SIG-M5 treated with dmso at 0.1 percent for 504 hours (cell line): ENCODE results near the gene CIAO2B.
"Not testable (repeated sequence)": the region's sequence is repeated elsewhere in the genome, so short reads cannot be mapped to it uniquely, and the experiment has no call there.

Source experiments
- DNase-seq: peaks from one replicate; lab custom pipeline; 2025; ENCODE audit not compliant: unreplicated experiment; lab: John Stamatoyannopoulos, UW

Gene CIAO2B

DNA sequence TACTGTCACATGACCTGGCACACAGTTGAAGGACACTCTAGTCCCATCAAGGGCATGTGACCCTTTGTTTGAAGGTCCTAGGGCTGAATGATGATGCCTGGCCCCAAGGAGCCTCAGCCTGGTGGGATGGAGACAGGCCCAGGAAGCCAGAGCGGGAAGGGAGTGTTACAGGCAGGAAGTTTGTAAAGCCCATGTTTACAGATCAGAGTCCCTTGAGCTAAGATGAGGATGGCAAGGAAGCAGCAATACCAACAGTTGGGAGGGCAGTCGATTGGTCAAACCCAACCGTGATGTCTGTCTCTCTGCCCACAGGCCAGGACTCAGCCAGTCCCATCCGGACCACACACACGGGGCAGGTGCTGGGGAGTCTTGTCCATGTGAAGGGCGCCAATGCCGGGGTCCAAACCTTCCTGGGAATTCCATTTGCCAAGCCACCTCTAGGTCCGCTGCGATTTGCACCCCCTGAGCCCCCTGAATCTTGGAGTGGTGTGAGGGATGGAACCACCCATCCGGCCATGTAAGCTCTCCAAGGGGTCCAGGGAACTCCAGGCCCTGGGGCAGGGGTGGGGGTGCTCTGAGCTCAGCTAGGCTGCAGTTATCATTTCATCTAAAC lies 3.6 kb upstream of the CIAO2B start:
- DNase-seq, result no peak

DNA sequence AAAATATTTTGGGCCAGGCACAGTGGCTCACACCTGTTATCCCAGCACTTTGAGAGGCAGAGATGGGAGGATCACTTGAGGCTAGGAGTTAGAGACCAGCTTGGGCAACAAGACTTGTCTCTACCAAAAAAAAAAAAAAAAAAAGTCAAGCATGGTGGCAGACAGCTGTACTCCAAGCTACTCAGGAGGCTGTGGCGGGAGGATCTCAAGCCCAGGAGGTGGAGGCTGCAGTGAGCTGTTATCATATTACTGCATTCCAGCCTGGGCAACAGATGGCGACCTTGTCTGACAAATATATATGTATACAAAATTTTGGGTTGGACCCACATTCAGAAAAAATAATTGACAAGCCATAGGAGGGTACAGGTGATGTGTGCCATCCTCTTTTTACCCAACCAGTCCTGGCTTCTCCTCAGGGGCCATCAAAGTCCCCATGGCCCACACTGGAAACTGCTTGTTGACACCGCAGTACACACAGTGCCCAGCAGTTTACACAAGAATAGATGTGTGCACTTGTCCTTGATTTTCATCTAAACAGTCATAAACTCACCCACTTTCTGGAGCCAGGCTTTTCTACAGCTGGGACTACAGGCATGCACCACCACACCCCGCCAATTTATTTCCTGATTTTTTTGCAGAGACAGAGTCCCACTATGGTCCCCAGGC lies 2.8 kb upstream of the CIAO2B start:
- no peak for DNase-seq

DNA sequence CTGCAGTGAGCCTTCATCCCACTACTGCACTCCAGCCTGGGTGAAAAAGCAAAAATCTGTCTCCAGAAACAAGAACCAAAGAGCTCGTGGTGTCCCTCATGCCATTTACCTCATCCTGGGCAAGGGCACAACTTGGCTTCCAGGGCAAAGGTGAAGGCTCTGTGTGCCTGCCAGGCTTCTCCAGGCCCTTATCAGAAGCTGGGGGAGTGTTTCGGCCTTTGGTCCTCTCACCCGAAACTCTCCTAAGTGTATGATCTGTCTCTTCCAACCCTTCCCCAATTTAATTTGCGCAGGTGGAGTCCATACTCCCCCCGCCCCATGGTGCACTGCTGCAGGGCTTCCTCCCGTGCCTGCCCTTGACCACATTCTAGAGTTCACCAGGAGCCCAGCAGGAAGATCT lies 2.3 kb upstream of the CIAO2B start:
- no peak for DNase-seq

DNA sequence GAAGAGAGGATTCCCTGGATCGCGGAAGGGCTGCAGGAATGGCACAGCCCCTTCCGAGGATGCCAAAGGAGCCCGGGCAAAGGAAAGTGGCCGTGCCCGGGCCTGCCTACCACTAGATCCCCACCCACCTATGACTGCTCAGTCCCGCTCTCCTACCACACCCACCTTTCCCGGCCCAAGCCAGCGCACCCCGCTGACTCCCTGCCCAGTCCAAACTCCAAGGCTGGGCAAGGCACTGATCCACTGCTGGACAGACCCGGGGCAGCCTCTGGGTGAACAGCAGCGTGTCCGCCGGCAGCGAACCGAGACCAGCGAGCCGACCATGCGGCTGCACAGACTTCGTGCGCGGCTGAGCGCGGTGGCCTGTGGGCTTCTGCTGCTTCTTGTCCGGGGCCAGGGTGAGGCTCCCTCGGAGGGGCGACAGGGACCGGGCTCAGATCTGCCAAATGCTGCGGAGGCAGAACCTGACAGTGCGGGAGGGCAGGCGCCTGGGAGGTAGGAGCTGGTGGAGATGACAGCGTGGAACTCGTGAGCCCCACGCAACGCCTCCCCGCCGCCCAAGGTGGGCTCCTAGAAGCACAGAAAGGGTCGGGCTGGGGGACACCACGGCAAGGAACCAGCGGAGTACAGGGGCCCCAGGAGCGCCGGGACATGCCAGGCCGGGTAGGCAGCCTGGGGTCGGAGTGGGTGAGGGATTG lies 1.3 kb upstream of the CIAO2B start, which contains the start of gene CES2:
Gene CES2 (plus strand): TSS at position 203 of the 698 bp plus-strand sequence. CDS start 120 bp downstream, at position 323.
- no peak for DNase-seq

DNA sequence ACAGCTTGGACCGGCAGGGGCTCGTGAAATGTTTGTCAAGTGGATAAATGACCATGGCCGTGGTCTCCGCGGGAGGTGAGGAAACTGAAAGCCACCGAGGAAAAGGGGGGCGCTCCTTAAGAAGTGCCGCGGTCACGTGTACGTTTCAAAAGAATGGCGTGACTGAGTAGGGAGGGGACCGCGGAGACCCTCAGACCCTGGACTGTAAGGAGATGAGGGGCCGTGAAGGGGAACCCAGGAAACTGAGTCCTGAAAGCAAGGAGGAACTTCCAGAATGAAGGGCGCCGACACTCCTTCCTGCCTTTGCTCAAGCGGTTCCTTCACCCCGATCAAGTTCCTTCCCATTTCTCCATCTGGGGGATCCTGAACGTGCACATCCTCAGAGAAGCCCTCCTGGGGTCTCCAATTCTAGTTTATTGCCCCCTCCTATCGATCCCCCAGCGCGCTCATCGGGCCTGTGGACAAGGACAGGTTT lies 674 bp upstream of the CIAO2B start:
- not testable (repeated sequence) for DNase-seq

DNA sequence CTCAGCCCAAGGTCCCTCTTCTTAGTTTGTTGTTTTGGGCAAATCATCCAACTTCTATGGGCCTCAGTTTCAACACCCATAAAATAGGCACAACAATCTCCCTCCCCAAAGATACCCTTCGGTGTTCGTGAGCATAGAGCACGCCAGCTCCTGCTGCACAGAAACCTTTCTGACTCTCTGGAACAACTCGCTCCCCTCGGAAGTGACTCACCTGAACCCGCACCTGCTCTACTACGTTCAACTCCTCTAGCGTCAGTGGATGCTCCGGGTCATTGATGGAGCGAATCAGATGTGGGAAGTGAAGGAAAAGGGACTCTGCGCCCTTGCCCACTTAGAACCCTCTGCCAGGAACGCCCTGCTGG lies 445 bp downstream of the CIAO2B start:
- no peak for DNase-seq

DNA sequence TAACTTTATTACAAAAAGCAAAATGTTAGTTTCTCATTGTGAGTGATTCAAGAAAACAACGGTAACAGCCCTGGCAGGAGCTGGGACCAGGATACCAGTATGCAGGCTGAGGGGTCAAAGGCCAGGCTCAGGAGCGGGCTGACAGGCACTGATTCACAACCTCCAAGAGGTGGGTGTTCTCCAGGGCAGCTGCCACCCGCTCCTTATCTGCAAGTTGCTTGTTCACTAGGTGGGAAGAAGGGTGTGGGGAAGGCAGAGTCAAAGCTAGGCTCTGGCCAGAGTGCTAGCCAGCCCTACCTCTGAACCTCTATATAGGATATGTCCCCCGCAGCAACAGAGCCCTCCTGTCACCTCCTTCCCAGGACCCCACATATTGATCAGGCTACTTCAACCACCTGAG lies 2.1 kb downstream of the CIAO2B start:
- no peak for DNase-seq

DNA sequence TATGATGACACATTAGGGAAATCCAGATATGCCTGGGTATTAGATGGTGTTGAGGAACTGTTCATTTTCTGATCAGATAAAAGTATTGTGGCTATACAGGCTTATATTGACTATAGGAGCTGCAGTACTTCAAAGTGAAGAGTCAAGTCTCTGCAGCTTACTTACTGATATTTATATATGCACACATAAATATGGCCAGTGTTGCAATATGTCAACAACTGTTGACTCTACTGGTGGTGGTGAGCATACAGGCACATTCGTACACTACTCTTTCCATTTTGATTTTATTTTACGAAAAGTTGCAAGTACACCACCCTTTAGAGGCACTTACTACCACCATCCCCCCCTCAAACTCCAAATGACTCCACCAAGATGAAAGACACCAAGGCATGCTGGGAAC lies 2.5 kb downstream of the CIAO2B start:
- DNase-seq, result no peak

DNA sequence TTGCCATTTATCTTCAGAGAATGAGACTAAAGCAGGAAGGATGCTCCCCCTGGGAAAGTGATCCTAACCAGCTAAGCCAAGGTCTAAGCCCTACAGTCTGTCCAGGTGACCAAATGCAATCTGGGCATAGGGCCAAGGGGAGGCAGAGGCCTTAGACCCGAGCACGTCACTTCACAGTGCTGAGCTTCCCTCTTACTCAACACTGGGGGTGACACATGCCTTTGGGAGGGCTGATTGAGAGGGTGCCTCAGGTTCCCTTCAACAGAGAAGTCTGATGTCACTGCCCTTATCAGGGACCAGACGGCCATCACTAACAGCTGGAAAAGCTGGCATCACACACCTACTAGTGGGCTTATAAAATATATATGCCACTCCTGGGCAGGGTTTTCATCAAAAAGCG lies 4.0 kb downstream of the CIAO2B start:
- no peak for DNase-seq

DNA sequence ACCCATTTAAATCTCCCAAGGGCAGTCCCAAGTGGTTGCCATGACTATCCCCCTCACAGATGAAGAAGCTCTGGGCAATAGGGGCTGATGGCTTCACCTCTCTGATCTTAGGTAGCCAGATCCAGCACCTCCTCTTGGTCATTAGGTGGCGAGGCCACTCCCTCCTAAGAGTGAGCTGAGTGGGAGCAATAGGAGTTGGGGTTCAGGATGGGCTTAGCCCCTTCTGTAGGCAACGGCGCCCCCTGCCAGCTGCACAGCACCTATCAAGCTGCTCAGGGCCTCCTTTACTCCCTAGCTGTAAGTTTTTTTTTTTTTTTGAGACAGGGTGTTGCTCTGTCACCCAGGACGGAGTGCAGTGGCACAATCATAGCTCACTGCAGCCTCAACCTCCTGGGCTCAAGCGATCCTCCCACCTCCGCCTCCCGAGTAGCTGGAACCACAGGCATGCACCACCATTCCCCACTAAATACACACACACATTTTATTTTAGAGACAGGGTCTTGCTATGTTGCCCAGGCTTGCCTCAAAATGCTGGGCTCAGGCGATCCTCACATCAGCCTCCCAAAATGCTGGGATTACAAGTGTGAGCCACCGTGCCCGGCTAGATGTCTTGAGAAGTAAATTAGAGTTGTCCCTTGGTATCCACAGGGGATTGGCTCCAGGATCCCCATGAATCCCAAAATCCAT lies 5.4 kb downstream of the CIAO2B start:
- DNase-seq, result no peak

DNA sequence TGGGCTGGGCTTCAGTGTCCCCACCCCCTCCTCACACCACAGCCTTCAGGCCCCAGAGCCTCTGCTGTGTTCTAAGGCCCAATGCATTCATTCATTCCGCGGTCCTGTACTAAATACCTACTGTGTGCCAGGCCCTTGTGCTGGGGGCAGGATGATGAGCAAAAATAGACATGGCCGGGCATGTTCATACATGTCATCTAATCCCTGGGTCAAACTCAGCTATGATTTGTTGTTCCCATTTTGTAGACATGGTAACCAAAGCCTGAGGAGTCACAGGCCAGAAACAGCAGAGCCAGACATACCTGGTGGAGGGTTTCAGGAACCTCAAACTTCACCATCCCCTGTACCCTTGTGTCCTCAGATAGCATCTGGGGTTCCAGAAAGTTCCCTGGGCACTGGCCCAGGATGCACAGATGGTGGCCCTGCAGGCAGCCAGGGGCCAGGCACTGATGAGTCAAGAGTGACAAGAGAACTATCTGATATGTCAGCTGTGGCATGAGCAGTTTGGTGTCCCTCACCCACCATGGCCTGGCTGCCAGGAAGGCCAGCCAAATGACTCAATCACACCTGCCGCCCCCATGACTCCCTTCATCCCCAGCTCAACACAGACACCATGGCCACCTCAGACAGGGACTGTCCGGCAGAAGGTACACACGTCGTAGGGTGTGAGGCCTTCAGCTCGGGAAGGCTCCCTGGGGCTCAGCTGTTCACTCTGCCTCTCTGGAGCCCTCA lies 6.1 kb downstream of the CIAO2B start:
- no peak for DNase-seq

DNA sequence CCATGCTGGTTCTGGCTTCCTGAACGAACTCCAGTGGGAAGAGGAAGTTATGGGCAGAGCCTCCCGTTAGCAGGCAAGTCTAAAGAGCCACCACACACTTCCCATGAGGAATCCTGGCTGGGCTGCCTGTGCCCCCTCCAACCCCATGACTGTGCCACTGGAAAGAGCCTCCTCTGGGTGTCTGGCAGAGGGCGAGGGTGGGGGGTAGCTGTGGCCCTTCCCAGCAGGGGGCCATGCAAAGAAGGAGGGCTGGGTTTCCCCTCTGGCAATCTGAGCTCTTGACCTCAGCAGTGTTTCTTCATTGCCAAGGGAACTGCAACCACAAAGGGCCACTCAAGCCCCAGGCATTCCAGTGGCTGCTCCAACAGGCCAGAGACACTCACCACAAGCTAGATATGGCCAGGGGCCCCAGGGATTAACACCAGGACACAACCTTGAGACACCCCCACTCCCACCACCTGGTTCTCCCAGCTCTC lies 7.2 kb downstream of the CIAO2B start:
- no peak for DNase-seq

DNA sequence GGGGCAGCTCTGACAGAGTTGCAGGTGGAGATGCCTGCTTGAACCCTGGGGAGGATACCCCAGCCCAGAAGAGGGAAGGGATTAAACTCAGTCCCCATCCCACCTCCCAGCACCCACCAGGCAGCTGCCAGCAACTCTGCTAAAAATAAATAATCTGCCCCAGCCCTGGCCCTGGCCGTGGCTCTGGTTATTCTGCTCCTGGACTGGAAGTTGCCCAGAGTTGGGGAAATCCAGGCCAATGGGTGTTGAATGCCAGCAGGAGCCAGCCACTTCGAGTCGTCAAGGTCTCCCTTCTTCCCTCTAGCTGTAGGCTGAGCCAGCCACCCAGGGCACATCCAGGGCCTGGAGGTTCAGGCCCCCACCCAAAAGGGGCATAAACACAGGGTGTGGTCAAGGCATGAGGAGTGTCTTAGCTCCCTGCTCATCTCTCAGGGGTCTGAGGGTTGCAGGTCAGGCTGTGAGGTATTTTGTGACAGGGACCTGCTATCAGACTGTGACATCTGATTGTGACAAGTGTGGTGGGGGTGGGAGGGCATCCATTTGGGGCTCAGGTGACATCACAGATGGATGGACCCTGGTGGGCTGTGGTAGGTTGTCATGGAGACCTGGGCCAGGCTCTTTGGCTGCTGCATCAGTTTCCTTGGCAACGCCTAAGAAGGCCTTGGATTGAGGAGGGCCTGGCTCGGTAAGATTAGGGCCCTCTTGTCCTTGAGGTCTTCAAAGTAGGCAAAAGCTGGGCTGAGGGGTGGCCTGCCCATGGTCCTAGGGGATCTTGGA lies 7.8 kb downstream of the CIAO2B start:
- no peak for DNase-seq

DNA sequence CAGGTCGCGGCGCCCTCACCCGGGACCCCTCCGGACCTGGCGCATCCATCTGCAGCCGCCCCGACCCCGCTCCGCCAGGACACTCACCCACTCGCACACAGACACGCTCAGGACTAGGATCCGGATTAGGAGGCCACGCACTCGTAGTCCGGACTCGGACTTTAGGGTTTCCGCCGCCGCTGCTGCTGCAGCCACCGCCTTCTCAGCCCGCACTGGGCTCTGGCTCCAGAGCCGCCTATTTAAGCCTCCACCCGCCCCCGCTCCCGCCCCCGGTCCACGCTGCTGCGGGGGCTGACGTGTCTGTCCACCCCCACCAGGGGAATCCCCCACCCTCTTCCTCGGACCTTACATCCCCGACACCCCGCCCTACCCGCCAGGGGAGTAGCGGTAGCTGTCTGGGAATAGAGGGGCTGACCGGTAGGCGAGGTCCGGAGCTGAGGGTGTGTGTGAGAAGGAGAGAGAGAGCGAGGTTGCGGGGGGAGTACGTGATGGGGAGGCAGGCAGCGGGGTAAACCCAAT lies 8.8 kb downstream of the CIAO2B start, which contains the start of gene RRAD:
Gene RRAD (minus strand): TSS at position 214 of the 519 bp plus-strand sequence. CDS start 356 bp downstream, outside the sequence.
- no peak for DNase-seq

DNA sequence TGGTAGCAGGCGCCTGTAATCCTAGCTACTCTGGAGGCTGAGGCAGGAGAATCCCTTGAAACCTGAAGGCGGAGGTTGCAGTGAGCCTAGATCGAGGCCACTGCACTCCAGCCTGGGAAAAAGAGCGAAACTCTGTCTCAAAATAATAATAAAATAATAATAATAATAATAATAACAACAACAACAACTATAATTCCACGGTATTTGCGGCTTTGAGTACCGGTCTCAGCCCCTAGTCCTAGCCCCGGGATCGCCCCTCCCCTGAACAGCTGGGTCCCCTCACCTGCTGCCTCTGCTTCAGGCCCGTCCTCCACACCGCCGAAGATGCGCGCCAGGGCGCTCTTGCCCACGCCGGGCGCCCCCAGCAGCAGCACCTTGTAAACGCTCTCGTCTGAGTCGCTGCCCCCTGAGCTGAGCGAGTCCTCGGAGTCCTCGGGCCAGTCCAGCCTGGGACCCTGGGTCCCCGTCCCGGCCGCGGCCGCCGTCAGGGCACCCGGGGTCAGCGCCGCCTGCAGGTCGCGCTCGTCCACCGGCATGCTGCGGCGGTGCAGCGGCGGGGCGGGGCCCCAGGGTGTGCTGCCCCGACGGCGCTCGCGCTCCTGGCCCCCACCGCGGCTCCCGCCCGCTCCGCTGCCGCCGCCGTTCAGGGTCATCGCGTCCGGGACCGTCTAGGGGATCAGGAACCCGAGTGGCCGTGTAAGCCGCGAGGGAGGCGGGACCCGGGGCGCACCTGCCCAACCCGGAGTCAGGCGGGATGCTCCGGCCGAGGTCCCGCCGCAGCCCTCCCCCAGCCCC lies 9.5 kb downstream of the CIAO2B start:
- no peak for DNase-seq

DNA sequence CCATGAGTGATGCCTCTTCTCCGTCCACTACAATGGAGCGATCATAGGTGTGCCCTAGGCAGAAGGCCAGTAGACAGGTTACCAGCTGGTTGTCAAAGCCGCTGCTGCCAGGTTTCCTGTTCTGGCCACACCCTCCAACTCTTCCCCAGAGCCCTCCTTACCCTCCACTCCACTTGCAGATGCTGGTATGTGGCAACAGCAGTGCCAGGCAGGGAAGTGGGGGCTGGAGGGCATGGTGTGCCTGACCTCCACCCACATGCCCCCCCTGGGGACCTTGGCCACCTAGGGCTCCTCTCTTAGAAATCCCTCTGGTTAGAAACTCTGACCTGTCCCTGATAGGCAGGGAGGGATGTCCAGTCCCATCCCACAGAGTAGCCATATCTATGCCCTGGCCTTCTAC lies 10.3 kb downstream of the CIAO2B start:
- no peak for DNase-seq

DNA sequence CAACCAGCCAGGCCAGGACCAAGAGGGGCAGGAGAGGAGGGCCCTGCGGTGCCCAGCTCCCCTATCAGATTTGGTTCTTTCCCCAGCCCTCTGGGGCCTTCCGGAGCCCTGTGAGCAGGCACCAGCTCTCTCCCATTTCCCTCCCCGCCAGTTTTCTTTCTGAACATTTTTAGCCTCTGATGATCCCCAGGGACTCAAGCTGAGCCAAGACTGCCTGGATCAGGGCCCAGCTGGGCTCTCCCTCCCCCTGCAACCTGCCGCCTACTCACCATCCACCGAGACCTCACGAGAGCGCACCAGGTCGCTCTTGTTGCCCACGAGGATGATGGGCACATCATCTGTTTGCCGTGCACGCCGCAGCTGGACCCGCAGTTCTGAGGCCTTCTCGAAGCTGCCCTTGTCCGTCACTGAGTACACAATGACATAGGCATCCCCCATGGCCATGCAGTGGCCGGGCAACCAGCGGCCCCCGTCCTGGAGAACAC lies 10.9 kb downstream of the CIAO2B start:
- no peak for DNase-seq

DNA sequence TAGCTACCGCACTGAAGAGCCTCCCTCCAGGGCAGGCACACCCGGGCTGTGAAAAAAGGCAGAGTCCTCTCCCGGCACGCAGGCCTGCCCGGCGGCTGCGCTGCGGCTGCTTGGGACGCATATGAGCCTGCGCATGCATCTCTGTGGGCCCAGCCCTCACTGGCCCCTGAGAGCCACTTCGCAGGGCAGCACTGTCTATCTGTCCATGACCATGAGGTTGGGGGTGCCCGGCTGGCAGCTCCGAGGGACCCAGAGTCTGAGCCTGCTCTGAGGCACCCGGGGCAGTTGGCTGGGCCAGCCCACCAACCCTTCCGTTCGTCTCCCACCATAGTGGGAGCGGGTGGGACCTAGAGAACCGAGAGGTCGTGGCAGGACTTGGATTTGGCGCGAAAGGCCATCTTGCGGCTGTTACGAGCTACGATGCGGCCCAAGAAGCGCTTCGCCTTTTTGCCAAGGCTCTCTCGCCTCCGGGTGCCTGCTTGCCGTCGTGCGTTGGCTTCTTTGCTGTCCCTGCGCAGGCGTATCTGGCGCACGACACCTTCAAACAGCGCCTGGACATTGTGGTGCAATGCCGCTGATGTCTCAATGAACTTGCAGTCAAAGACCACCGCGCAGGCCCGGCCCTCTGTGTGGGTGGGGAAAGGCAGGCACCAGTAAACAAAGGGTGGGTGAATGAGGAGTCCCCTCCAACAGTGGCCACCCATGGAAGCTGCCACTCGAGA lies 12.3 kb downstream of the CIAO2B start:
- DNase-seq, result no peak
